ENCODE measurements around the gene SEMA4G. TPM values are rescaled to one million over a fixed set of nuclear protein-coding genes. Genes with fewer than 3 reads are reported as not detected.
A peak's percentile ranks its signal among the peaks of the same experiment; 100 is the strongest.

The SEMA4G gene
- polyA plus RNA-seq, 1 donor from 2014 or later, result 1.7 TPM

DNA sequence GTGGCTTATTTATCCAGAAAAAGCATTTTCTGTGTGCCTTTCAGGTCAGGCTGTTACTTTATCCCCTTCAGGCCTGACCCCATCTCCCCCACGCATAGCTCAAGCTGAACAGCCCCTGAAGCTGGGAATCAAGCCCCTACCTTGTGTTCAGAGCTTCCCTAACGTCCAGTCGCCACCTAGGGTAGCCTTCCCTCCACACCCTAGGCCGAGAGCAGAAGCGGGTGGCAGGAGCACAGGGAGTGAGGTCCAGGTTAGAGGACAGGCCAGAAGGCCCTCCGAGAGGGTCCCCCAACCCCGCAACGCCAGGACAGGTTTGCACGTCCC lies 479 bp upstream of the SEMA4G start:
- Histone ChIP-seq H3K27ac (ENCODE audit: low read length) (no peak overlapping the region), H3K27me3 (ENCODE audit: insufficient read depth, low read depth, low read length) (no peaks in the 10 kb centered on the region), H3K36me3 (ENCODE audit: insufficient read depth, low read length) (no peaks in the 10 kb centered on the region), H2AFZ (ENCODE audit: low read depth, low read length) (peak overlapping the region; percentile 56), H4K20me1 (ENCODE audit: insufficient read depth) (no peaks in the 10 kb centered on the region), H3K9me3 (ENCODE audit: low read length) (no peaks in the 10 kb centered on the region), H3K79me2 (replicated peaks; ENCODE audit: insufficient read depth, low read length) (no peaks in the 10 kb centered on the region), H3K4me3 (ENCODE audit: low read length) (peak overlapping the region; percentile 73), H3K9ac (ENCODE audit: low read length) (peak overlapping the region; percentile 57), H3F3A (ENCODE audit: insufficient read depth, low read length, poor library complexity, severe bottlenecking) (no peaks in the 10 kb centered on the region), H3K4me2 (ENCODE audit: low read length) (no peak overlapping the region), H3K9me2 (ENCODE audit: insufficient read depth, low read length) (no peaks in the 10 kb centered on the region)
- TF ChIP-seq MXI1 (conservative IDR thresholded peaks at IDR 0.05; ENCODE audit: poor library complexity, severe bottlenecking), result no peak
- no peak for TF ChIP-seq TAF1 (IDR thresholded peaks at IDR 0.05; ENCODE audit: low read depth)
- TF ChIP-seq, protein P1, sequence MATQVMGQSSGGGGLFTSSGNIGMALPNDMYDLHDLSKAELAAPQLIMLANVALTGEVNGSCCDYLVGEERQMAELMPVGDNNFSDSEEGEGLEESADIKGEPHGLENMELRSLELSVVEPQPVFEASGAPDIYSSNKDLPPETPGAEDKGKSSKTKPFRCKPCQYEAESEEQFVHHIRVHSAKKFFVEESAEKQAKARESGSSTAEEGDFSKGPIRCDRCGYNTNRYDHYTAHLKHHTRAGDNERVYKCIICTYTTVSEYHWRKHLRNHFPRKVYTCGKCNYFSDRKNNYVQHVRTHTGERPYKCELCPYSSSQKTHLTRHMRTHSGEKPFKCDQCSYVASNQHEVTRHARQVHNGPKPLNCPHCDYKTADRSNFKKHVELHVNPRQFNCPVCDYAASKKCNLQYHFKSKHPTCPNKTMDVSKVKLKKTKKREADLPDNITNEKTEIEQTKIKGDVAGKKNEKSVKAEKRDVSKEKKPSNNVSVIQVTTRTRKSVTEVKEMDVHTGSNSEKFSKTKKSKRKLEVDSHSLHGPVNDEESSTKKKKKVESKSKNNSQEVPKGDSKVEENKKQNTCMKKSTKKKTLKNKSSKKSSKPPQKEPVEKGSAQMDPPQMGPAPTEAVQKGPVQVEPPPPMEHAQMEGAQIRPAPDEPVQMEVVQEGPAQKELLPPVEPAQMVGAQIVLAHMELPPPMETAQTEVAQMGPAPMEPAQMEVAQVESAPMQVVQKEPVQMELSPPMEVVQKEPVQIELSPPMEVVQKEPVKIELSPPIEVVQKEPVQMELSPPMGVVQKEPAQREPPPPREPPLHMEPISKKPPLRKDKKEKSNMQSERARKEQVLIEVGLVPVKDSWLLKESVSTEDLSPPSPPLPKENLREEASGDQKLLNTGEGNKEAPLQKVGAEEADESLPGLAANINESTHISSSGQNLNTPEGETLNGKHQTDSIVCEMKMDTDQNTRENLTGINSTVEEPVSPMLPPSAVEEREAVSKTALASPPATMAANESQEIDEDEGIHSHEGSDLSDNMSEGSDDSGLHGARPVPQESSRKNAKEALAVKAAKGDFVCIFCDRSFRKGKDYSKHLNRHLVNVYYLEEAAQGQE (IDR thresholded peaks at IDR 0.05; ENCODE audit: borderline replicate concordance), result no peak
- TF ChIP-seq SMC3 (conservative IDR thresholded peaks at IDR 0.05; ENCODE audit: poor library complexity), result no peak
- TF ChIP-seq EP300 (conservative IDR thresholded peaks at IDR 0.05; ENCODE audit: poor library complexity, severe bottlenecking), result no peak
- TF ChIP-seq RAD21 (conservative IDR thresholded peaks at IDR 0.05), result no peak
- TF ChIP-seq EZH2 (IDR thresholded peaks at IDR 0.05; ENCODE audit: borderline replicate concordance, insufficient read depth, low read length, poor library complexity, severe bottlenecking), result no peak
- TF ChIP-seq, protein P2, sequence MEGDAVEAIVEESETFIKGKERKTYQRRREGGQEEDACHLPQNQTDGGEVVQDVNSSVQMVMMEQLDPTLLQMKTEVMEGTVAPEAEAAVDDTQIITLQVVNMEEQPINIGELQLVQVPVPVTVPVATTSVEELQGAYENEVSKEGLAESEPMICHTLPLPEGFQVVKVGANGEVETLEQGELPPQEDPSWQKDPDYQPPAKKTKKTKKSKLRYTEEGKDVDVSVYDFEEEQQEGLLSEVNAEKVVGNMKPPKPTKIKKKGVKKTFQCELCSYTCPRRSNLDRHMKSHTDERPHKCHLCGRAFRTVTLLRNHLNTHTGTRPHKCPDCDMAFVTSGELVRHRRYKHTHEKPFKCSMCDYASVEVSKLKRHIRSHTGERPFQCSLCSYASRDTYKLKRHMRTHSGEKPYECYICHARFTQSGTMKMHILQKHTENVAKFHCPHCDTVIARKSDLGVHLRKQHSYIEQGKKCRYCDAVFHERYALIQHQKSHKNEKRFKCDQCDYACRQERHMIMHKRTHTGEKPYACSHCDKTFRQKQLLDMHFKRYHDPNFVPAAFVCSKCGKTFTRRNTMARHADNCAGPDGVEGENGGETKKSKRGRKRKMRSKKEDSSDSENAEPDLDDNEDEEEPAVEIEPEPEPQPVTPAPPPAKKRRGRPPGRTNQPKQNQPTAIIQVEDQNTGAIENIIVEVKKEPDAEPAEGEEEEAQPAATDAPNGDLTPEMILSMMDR (IDR thresholded peaks at IDR 0.05; ENCODE audit: poor library complexity, severe bottlenecking), result no peak
- no peak for TF ChIP-seq POLR2AphosphoS5 (IDR thresholded peaks at IDR 0.05)

DNA sequence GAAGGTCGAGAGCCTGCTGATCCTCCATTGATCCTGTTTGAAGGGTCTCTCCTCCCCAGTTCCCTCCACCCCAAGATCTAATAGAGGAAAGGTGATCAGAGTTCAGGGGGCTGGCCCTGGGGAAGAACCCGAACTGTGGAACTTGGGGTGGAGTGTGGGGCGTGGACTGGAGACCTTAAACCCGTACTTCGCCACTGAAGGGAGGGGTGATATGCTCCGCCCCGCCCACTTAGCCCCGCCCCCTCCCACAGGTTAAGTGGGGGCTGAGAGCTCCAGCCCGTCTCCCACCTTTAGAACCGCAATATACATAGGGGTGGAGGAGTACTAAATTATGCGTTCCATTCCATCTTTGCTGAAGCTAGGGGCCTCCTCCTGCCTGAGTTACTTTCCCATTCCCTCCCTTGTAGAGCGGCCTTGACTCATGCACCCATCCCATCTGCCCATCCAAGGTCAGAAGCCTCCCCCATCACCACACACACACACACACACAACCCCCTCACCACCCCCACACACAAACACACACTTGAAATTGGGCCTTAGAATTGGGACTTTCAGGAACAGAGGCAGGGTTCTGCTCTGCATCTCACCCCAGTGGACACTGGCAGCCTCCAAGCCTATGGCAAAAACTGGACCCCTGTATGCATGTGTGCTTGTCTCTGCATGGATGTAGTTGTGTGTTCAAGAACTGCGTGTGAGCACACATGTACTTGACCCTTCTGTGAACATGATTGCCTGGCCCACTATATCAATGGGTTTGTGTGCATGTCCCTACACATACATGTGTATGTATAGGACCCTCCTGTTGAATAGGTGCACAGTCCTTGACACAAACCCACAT lies 991 bp downstream of the SEMA4G start:
- H3K4me2 ChIP-seq (ENCODE audit: low read length), result no peak overlapping the region
- no peak overlapping the region for H2AFZ ChIP-seq (ENCODE audit: low read depth, low read length)
- H3K4me3 ChIP-seq (ENCODE audit: low read length), result peak overlapping the region; percentile 73
- H3K27me3 ChIP-seq (ENCODE audit: insufficient read depth, low read depth, low read length), result no peaks in the 10 kb centered on the region
- H3F3A ChIP-seq (ENCODE audit: insufficient read depth, low read length, poor library complexity, severe bottlenecking), result no peaks in the 10 kb centered on the region
- H4K20me1 ChIP-seq (ENCODE audit: insufficient read depth), result no peaks in the 10 kb centered on the region
- H3K9me2 ChIP-seq (ENCODE audit: insufficient read depth, low read length), result no peaks in the 10 kb centered on the region
- TF ChIP-seq EP300 (conservative IDR thresholded peaks at IDR 0.05; ENCODE audit: poor library complexity, severe bottlenecking), result no peak
- no peak for TF ChIP-seq SMC3 (conservative IDR thresholded peaks at IDR 0.05; ENCODE audit: poor library complexity)
- TF ChIP-seq, protein P1 (IDR thresholded peaks at IDR 0.05; ENCODE audit: borderline replicate concordance), result no peak
- no peak for TF ChIP-seq RAD21 (conservative IDR thresholded peaks at IDR 0.05)
- no peak for TF ChIP-seq MXI1 (conservative IDR thresholded peaks at IDR 0.05; ENCODE audit: poor library complexity, severe bottlenecking)
- peak overlapping the region; percentile 69 for H3K9ac ChIP-seq (ENCODE audit: low read length)
- H3K36me3 ChIP-seq (ENCODE audit: insufficient read depth, low read length), result no peaks in the 10 kb centered on the region
- no peak overlapping the region for H3K27ac ChIP-seq (ENCODE audit: low read length)
- no peaks in the 10 kb centered on the region for H3K9me3 ChIP-seq (ENCODE audit: low read length)
- H3K79me2 ChIP-seq (replicated peaks; ENCODE audit: insufficient read depth, low read length), result no peaks in the 10 kb centered on the region
